ENCODE measurements around the gene ZNF446. TPM values are rescaled to one million over a fixed set of nuclear protein-coding genes. Genes with fewer than 3 reads are reported as not detected.
A peak's percentile ranks its signal among the peaks of the same experiment; 100 is the strongest.
"Not testable (repeated sequence)": the region's sequence is repeated elsewhere in the genome, so short reads cannot be mapped to it uniquely, and the experiment has no call there.

The ZNF446 gene
- total RNA-seq: 1 to 10 TPM; 4.1 to 5.1 TPM
- long read RNA-seq, partial matches to known transcripts: 7 of 18 reads
- long read RNA-seq, other reads (novel, unspliced or antisense): 7 of 18 reads

DNA sequence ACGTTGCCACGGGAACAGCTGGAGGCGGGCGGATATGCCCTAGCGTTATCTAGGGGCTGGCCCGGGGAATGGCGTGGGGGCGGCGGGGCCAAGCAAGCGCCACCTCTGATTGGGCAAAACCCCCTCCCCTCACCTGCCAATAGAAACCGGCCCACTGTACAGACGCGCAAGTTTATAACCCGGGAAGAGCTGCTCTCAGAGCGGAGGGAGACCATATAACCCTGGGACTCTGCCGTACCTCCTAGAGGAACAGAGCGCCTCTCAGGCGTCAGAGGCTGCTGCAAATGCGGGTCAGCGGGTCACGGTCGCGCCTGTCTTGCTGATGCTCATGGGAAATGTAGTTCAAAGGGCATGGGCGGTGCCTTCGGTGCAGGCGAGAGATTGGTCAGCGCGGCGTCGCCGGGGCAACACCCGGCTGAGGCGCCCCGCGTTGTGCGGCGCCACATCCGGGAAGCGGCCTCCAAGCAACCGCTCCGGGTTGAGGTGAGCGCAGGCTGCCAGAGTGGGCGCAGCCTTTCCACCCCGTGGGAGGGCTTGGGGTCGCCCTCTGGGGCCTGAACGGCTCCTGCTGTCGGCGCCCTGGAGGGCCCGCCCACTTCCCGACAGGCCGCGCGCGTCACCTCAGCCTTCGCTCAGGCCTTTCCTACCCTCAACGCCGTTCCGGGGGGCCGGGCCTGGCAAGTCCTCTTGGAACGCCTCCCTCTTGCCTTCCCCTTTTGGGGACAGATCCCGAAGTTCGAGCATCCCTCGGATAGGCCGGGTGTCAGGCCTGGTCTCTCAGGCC lies at the start of gene ZNF446:
ZNF446 (plus strand) TSS at position 639 of the 784 bp plus-strand sequence. CDS start 867 bp downstream, outside the sequence.
- intact Hi-C loops (cut with DNase I): no loop called here
- ATAC-seq (peak; percentile 95), DNase-seq (peak; percentile 97)

DNA sequence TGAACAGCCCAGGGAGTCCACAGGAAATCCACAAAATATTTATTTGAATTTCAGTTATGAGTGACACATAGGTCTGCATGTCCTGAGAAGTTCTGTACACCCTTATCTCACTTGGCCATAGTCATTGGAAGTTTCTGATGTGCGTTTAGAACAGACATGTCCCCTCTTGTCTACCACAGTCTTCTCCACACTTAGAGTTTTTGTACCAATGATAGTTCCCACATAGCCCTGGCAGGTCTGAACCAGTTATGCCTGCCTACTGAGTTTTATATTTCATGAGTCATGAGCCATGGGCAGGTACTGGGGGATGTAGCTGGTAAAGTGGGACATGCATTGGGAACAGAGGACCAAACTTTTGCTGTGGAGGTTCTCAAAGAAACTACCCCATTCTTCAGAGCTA lies 47.5 kb upstream of the ZNF446 start:
- ATAC-seq (no peak), DNase-seq (no peak)
- intact Hi-C loops (cut with DNase I): no loop called here

DNA sequence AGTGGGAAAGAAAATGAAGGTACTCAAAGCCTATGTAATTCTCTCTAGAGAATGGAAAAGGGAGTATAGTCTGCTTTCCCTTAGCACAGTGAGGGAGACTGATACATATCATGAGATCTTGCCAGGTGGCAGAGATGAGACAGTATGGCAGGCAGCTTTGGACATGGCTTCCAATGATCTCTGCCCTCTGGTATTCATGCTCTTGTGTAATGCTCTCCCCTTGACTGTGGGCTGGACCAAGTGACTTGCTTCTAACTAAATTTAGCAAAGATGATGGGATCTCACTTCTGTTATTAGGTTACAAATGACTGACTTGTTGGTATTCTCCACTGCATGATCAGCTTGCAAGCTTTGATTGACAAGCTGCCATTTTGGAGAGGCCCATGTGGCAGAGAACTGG lies 46.4 kb upstream of the ZNF446 start:
- ATAC-seq: no peak
- DNase-seq: no peak
- intact Hi-C loops (cut with DNase I): no loop called here

DNA sequence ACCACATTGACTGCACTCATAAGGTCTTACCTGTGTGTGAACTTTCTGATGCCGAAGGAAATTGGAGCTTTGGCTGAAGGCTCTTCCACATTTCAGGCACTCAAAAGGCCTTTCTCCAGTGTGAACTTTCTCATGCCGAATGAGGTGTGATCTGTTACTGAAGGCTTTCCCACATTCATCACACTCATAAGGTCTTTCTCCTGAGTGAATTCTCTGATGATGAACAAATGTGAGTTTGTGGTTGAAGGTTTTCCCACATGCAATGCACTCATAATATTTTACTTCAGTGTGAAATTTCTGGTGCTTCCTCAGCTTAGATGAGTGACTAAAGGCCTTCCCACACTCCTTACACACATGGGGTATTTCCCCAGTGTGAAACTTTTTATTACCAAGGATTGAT lies 41.9 kb upstream of the ZNF446 start:
- intact Hi-C loops (cut with DNase I): no loop called here
- DNase-seq: no peak
- no peak for ATAC-seq

DNA sequence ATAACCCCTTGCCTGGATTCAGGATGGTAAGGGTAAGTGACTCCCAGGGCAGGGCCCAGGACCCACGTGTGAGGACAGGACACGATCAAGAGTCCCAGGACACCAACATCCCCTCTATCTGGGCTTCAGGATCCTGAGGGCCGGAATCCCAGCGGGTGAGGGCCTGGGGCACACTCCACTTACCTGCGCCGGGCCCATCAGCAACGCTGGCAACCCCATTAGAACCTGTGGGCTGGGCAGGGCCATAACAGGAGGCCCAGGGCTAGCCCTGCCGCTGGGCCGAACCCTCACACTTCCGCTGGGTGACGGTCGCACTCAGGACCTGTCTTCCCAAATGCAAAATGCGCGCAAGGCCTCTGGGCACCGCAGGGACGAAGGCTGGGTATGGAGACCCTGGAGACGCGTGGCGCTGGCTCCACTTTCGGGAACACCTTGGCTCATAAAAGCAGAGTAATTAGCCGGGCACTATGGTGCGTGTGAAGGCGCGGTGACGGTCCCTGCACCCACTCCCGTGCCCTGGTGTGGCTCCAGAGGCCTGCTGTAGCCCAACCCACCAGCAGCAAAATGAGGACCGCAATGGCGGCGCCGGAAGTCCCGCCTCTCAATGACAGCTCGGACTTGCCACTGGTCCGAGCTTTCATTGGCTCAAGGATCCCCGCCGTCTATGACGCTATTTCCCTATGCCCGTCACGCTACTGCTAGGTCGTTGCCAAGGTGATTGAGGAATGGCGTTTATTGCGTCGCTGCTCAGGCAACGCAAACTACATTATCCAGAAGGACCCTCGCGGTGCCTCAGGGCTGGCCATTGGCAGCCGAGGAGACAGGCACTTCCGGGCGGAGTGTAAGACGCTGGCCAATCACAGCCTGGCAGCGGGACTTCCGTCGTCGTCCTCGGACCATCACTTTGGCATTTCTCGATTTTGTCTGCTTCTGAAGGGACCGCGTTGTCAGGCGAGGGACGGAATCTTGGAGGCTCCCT lies 36.3 kb upstream of the ZNF446 start, which contains the start of gene ZNF132:
ZNF132 (minus strand) TSS at position 578 of the 979 bp plus-strand sequence; CDS start at position 246, 332 bp downstream.
- DNase-seq: peak; percentile 98
- intact Hi-C loops (cut with DNase I): no loop called here
- peak; percentile 99 for ATAC-seq

DNA sequence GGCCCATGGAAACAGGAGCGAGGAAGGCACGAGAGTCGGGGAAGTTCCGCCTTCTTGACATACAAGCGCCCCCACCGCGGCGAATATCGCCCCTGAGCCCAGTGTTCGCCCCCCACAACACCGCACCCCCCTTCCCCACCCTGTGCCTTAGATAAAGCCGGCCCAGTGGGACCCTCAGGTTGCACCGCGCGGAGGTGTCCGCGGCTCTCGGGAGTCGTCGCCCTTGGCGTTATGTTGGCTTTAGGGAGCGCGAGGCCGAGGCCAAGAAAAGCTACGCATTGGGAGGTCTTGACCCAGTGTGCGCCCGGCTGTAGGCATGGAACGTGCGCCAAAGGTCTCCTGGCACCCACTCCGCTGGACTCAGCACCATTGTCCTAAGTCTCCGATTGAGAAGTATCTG lies 35.6 kb upstream of the ZNF446 start:
- ATAC-seq (peak; percentile 1 to 6), DNase-seq (no peak)
- intact Hi-C loops (cut with DNase I): no loop called here

DNA sequence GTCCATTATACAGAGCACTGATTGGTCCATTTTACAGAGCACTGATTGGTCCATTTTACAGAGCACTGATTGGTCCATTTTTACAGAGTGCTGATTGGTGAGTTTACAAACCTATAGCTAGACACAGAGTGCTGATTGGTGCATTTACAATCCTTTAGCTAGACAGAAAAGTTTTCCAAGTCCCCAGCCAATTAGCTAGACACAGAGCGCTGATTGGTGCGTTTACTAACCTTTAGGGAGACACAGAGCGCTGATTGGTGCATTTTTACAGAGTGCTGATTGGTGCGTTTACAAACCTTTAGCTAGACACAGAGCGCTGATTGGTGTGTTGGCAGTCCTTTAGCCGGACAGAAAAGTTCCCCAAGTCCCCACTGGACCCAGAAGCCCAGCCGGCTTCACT lies 33.2 kb upstream of the ZNF446 start:
- ATAC-seq; intact Hi-C loops (cut with DNase I); DNase-seq: not testable (repeated sequence)

DNA sequence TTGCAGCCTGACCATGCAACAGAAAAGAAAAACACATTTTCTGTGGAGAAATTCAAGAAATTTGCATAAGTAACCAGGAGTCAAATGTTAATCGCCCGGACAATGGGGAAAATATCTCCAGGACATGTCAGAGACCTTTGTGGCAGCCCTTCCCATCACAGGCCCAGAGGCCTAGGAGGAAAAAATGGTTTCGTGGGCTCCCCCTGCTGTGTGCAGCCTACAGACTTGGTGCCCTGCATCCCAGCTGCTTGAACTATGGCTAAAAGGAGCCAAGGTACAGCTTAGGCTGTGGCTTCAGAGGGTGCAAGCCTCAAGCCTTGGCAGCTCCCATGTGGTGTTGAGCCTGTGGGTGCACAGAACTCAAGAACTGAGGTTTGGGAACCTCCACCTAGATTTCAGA lies 27.3 kb upstream of the ZNF446 start:
- intact Hi-C loops (cut with DNase I); DNase-seq; ATAC-seq: not testable (repeated sequence)

DNA sequence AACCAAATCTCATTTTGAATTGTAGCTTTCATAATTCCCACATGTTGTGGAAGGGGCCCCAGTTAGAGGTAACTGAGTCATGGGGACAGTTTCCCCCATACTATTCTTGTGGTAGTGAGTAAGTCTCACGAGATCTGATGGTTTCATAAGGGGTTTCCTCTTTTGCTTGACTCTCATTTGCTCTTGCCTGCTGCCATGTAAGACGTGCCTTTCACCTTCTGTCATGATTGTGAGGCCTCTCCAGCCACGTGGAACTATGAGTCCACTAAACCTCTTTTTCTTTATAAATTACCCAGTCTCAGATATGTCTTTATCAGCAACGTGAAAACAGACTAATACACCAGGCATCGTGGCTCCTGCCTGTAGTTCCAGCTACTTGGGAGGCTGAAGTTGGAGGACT lies 26.2 kb upstream of the ZNF446 start:
- intact Hi-C loops (cut with DNase I); DNase-seq; ATAC-seq: not testable (repeated sequence)

DNA sequence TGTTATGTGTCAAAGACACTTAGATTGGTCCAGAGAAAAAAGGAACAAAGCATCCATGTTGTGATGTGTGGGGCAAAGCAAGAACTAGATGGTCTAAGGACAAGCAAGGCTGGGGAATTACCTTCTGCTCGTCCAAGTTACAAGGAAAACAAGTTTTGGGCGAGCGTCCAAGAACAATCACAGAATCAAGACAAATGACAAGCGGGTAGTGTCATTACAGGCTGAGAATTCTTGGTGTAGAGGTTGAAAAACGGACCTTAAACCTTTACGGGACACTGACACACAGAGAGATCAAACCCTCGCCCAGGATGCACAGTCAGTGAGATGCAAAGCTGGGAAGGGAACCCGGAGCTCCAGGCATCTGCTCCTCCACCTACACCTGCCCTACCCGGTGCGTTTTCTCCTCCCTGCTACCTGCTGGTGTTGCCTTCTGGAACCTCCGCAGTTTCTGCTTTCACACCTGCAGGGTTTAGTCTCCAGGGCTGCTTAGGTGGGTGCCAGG lies 25.2 kb upstream of the ZNF446 start:
- intact Hi-C loops (cut with DNase I): no loop called here
- peak in 1 of 2 donors; percentile 7 for ATAC-seq

DNA sequence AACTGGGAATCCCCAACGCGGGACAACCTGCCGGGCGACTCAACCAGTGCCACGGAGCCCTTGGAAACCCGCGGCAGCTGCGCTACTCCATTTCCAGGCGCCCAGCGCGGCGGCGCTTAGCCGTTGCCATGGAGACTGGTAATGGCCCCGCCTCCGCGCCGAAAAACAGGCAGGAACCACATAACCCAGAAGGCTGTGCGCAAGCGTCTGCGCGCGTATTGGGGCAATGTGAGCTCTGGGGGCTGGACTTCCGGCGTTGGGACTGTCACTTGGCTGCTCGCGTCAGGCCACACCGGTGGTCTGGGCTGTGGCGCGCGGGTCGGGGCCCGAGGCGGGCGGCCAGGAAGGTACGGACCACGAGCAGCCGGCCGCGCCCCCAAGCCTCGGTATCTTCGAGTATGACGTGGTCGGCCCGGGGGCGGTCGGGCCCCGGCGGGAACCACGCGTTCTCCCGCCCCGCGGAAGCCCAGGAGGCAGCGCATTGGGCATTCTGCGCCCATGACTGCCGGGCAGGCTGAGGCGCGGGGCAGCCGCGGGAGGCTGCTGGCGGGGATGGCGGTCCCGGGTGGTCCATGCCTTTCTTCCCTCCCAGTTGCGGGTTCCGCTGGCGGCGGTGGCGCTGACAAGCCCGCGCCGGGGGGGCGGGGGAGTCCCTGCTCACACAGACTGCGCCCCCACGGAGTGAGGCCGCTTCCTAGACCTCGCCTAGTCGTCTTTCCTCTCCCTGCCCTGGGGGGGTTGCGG lies 24.6 kb upstream of the ZNF446 start, which contains the start of gene ZNF324B:
ZNF324B (plus strand) TSS at position 265 of the 744 bp plus-strand sequence. CDS start 2,080 bp downstream, outside the sequence.
- peak; percentile 99 for ATAC-seq
- intact Hi-C loops (cut with DNase I): no loop called here
- peak; percentile 98 for DNase-seq

More for the DNA sequence above, 25.2 kb upstream of the ZNF446 start:
- DNase-seq: no peak

DNA sequence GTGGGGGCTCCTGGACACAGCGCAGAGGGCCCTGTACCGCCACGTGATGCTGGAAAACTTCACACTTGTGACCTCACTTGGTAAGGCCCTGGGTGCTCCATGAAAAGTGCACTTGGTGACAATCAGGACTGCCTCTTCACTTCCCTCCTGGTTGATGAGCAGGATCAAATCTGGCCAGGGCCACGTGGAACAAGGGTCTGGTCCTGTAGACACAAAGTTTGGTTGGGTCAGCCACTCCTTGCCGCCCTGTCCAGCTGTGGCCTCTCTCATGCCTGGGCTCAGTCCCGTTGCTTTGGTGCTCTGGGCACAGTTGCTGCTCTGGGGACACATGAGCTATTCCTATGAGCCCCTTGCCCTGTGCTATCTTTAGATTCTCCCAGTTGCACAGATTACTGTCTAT lies 22.4 kb upstream of the ZNF446 start:
- intact Hi-C loops (cut with DNase I): no loop called here
- no peak for DNase-seq
- no peak for ATAC-seq

DNA sequence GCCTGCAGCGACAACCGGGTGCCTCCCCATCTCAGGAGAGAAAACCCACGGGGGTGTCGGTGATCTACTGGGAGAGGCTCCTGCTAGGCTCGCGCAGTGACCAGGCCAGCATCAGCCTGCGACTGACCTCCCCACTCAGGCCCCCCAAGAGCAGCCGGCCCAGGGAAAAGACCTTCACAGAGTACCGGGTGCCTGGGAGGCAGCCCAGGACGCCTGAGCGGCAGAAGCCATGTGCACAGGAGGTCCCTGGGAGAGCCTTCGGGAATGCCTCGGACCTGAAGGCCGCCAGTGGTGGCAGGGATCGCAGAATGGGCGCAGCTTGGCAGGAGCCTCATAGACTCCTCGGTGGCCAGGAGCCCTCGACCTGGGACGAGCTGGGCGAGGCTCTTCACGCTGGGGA lies 20.8 kb upstream of the ZNF446 start:
- intact Hi-C loops (cut with DNase I): no loop called here
- ATAC-seq: no peak
- no peak for DNase-seq

DNA sequence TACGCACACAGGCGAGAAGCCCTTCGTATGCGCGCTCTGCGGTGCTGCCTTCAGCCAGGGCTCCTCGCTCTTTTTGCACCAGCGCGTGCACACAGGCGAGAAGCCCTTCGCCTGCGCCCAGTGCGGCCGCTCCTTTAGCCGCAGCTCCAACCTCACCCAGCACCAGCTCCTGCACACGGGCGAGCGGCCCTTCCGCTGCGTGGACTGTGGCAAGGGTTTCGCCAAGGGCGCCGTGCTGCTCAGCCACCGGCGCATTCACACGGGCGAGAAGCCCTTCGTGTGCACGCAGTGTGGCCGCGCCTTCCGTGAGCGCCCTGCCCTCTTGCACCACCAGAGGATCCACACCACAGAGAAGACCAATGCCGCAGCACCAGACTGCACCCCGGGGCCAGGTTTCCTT lies 20.0 kb upstream of the ZNF446 start:
- no peak for DNase-seq
- intact Hi-C loops (cut with DNase I): no loop called here

DNA sequence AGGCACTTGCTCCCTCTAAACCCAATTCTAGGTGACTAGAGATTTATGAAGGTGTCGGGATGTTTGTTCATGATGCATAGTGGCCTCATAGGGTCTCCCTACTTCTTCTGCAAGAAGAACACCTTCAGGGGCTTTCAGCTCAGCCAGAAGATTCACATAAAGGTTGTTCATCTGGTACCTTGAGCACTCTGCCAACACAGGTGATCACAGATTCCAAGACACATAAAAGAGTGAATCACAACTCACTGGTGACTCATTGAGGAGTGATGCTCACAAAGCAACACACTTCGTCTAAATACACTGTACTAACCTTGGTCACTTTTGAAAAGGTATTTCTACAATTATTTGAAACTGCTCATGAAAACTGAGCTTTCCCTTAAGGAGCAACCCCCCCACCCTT lies 16.1 kb upstream of the ZNF446 start:
- DNase-seq: no peak
- ATAC-seq: no peak
- intact Hi-C loops (cut with DNase I): no loop called here

More for the DNA sequence above, 20.0 kb upstream of the ZNF446 start:
- no peak for ATAC-seq

DNA sequence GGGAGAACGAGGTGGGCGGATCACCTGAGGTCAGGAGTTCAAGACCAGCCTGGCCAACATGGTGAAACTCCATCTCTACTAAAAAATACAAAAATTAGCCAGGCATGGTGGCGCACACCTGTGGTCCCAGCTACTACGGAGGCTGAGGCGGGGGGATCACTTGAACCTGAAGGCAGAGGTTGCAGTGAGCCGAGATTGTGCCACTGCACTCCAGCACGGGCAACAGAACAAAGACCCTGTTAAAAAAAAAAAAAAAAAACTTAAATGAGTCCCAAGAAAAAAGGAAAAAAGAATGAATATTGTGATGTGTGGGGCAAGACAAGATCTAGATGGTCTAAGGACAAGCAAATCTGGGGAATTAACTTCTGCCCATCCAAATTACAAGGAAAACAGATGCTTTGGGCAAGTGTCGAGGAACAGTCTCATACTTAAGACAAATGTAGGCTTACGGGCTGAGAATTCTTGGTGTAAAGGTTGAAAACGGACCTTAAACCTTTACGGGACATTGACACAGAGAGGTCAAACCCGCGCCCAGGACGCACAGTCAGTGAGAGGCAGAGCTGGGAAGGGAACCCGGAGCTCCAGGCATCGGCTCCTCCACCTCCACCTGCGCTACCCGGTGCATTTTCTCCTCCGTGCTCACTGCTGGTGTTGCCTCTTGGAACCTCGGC lies 9.9 kb upstream of the ZNF446 start:
- intact Hi-C loops (cut with DNase I): no loop called here
- ATAC-seq (peak in 1 of 2 donors; percentile 17), DNase-seq (no peak)

DNA sequence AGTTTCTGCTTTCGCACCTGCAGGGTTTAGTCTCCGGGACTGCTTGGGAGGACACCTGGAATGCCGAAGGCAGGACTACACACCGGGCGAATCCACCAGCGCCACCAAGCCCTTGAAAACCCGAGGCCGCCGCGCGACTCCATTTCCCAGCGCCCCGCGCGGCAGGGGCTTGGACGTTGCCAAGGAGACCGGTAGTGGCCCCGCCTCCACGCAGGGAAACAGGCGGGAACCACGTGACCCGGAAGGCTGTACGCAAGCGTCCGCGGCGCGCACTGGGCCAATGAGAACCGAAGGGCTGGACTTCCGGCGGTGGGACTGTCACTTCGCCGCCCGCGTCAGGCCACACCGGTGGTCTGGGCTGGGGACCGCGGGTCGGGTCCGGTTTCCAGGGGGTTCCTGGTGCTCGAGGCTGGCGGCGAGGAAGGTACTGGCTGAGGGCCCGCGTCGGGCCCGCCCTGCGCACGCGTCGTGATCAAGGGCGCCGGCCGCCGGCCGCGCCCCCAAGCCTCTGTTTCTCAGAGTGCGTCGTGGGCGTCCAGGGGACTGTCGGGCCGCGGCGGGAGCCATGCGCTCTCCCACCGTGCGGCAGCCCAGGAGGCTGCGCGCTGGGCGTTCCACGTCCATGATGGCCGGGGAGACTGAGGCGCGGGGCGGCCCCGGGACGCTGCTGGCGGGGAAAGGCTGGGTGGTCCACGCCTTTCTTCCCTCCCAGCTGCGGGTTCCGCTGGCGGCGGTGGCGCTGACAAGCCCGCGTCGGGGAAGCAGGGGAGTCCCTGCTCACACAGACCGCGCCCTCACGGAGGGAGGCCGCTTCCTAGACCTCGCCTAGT lies 9.2 kb upstream of the ZNF446 start, which contains the start of gene ZNF324:
ZNF324 (plus strand) TSS at position 321 of the 830 bp plus-strand sequence. CDS start 2,106 bp downstream, outside the sequence.
- intact Hi-C loops (cut with DNase I): no loop called here
- ATAC-seq: peak; percentile 99
- DNase-seq: peak; percentile 99
